GM18511 (cell line): Measurements from ENCODE around the gene ISY1.
"Not testable (repeated sequence)": the region's sequence is repeated elsewhere in the genome, so short reads cannot be mapped to it uniquely, and the experiment has no call there.

Experiments
- ATAC-seq: cut with Tn5 transposase; IDR thresholded peaks from one replicate; pipeline ENCODE4 v1.9.1; 2021; ENCODE audit warnings: mild to moderate bottlenecking, moderate library complexity; ENCODE audit not compliant: unreplicated experiment

Gene ISY1

GRCh38 chr3:129121016-129121791 lies 39.7 kb downstream of the ISY1 start:
- ATAC-seq: peak; percentile 5

DNA sequence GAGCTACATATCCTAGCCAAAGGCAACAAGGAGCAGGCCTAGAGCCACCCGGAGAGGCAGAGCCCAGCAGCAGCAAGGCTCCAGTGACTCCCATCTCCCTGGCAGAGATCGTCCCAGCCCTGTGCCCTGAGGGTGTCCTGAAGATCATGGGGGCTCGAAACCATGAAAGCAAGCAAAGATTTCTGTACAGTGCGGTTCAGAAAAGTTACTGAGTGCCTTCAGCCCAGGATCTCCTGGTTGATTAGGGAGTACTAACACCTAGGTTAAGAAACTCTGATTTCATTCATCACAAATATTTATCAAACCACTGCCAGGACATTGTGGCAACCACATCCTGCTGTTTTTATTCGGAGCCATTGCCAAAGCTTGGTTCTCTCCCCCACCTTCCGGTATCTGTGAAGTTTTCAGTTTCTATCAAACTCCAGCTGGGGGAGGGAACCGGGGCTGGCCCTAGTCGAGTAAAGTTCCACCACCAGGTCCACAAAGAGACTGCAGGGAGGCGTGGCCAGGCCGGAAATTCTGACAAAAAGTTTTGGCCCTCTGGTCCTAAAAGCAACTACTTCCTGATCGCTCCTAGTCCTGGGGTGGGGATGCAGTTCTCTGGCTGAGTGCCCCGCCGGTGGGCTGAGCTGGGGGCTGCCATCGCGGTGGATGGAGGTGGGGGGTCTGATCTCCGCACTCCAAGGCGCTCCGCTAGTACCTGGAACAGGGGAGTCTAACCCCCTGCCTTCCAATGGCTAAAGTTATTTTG lies 40.4 kb downstream of the ISY1 start:
- peak; percentile 81 for ATAC-seq

DNA sequence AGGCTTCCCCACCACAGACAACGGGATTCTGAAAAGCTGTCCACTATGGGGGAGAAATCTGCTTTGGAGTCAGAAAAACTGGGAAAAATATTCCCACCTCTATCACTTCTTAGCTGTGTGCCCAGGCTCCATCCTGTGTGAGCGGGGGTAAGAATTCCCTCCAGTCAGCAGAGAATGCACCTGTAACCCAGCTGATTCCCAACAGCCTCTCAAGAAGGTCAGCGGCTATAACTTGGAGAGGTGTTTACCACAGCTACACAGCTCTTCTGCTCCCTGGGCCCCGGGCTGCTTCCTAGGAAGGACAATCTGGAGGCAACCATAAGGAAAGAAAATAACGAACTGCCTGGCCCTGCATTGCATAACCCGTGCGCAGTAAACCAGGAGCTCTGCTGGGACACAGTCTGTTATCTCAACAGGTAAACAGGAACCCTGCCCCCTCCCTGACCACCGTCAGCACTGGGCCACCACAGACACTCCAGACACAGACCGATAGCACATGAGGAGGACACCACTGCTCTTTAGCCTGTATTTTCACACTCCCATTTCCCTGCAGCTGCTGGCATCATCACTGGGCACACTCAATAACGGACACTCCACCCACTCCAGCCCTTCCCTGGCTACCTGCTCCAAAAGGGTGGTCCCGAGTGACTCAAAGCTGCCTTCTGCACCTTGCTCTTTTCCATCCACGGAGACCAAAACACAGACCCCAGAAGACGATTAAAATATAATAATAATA lies 41.3 kb downstream of the ISY1 start:
- ATAC-seq: no peak

DNA sequence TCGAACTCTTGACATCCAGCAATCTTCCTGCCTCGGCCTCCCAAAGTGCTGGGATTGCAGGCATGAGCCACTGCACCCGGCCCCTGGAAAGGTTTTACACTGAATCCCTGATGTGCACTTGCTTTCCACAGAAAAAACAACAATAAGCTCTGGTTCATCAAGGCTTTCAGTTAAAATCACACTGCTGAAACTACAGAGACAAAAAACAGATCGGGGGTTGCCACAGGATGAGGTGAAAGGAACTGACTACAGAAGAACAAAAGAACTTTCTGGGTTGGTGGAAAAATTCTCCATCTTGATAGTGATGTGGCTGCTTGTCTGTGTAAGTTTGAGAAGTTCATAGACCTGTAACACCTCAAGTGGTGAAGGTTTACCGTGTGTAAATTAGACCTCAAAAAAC lies 42.1 kb downstream of the ISY1 start:
- ATAC-seq: no peak

- ATAC-seq: no peak
Measured at GRCh38 chr3:129117134-129117533, 43.7 kb downstream of the ISY1 start.

DNA sequence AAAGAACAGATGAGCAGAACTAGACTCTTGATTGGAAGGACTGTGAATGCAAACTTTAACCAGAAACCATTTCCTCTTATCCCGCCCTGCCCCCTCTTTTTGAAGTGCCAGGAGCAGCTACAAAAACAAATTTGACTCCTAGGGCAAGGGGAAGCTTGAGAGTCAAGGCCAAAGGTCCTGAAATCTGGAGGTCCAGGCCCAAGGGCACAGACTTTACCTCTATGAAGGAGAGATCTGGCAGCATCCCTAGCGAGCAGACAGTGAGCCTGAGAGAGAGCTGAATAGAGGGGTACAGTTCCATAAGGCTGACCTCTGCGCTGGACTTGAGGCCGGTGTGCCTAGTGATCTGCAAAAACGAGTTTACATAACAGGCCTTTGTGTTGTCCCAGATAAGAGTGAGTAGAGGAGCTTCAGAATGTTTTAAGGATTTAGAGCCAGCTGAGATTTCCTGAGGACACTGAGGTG lies 44.3 kb downstream of the ISY1 start:
- no peak for ATAC-seq

DNA sequence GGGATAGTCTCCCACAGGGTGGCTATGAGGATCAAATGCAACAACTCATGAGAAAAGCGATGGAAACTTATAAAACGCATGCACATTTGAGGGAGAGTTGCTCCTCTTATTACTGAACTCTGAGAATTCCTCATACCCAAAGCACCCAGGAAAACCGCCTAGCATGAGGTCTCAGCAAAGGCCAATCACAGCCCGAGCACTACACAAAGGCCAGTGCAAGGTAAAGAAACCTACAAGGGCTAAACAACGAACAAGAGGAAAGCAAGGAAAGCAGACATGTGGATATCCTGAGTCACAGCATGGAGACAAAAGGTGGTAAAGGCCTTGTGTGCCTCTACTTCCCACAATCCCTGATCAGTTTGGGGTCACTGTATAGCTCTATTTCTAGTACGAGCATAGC lies 46.4 kb downstream of the ISY1 start:
- ATAC-seq: no peak

DNA sequence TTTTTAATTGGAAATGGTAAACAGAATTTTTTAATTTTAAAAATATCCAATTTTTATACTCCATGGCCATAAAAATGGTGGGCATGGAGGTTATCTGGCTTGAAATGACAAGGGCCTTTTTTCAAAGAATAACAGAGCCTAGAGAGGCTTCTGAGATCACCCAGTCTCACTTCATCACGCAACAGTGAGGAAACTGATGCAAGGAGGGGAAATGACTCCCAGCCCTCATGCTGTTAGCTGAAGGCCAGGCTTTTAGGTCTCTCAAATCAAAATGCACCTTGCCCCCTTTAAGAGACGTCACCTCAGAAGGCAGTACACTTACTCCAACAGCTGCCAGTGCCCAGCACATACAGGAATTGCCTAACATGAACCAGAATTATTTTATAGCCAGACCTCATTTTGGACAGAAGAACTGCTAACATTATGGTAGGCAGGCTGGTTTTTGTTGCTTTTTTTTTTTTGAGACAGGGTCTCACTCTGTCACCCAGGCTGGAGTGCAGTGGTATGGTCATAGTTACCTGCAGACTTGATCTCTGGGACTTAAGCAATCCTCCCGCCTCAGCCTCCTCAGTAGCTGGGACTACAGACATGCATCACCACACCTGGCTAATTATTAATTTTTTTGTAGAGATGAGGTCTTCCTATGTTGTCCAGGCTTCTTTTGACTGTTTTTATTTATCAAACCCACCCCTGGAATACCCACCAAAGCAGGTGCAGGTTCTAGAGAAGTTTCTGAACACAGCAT lies 48.4 kb downstream of the ISY1 start:
- ATAC-seq: no peak

- ATAC-seq: not testable (repeated sequence)
Measured at GRCh38 chr3:129111076-129111780, 49.6 kb downstream of the ISY1 start.

GRCh38 chr3:129107793-129108192 lies 53.1 kb downstream of the ISY1 start:
- no peak for ATAC-seq

DNA sequence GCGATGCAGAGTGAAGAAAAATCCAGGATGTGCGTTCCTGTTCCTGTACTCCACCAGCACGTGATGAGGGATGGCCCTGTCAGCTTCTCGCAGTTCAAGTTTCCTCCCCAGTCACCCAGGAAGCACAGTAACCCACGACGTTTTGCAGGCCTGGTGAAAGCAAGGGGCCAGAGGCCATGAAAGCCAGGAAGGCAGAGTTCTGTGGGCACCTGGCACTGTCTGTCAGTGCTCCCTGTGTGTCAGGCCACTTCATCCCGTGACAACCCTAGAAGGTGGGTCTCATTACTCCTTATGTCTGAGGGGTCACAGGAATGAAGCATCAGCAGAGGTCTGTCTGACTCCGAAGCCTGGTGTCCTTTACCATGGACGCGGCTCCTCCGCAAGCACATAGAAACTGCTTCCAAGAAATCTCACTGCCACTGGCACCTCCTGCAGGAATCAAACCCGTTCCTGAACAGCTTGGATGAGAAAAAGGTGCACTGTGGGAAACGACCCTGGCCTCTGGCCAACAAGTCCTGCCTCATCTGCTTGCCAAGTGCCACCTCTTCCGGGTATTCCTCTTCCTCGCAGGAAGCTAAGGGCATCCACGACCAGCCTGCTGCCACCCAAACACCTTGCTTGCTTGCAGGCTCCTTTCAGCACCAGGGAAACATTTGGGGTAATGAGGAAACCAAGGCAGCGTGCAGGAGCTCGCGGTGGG lies 53.8 kb downstream of the ISY1 start:
- no peak for ATAC-seq

- no peak for ATAC-seq
Measured at GRCh38 chr3:129106320-129106719, 54.5 kb downstream of the ISY1 start.

DNA sequence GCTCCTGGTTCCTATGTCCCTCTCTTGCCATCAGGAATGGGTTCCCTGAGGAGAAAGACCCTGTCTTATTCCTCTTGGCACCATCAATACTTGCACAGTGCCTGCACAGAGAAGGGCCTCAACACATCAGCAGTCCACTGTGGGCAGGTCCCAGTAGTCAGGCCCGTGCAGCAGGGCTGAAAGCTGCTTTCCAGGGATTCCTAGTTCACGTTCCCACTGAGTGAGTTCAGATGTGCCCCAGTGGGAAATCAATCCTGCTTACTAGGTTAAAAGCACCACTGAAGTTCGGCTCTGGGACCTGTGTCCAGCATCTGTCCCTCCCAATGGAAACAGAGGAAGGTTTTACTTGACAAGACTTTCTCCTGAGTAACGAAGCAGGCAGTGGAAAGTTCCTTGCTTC lies 55.0 kb downstream of the ISY1 start:
- ATAC-seq: no peak

GRCh38 chr3:129104498-129105079 lies 56.3 kb downstream of the ISY1 start:
- no peak for ATAC-seq

DNA sequence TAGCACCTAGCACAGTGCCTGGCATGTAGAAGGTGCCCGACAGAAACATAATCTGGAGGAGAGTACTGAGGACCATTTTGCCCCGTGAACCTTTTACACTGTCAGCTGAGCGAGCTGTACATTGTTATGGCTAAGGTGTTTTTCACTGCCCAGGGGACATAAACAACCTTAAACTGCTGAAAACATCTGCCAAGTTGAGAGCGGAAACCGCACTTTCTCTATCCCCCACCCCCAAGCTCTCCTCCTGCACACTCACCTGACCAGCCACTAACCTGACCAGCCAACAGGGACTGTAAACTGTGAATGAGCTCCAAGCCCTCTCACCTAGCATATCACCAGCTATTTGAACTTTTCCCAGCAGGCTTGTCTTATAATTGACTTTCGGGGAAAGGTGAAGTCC lies 56.8 kb downstream of the ISY1 start:
- no peak for ATAC-seq

- ATAC-seq: no peak
Measured at GRCh38 chr3:129103296-129103695, 57.6 kb downstream of the ISY1 start.

- no peak for ATAC-seq
Measured at GRCh38 chr3:129101370-129102138, 59.3 kb downstream of the ISY1 start.

DNA sequence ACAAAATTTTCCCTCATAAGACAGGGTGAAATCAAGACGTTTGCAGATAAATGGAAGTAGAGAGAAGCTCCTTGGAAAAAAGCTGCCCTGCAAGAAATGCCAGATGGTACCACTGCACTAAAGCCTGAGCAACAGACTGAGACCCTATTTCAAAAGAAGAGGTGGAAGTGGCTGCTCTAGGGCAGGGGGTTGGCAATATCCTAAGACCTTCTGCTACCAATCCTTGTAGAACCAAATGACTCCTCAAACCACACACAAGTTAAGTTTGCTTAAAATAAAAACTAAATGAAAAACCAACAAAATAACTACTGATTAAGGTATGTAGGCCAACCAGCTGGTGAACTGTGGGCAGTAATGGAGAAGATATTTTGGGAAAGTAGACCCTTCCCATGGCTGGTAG lies 60.6 kb downstream of the ISY1 start:
- ATAC-seq: no peak

DNA sequence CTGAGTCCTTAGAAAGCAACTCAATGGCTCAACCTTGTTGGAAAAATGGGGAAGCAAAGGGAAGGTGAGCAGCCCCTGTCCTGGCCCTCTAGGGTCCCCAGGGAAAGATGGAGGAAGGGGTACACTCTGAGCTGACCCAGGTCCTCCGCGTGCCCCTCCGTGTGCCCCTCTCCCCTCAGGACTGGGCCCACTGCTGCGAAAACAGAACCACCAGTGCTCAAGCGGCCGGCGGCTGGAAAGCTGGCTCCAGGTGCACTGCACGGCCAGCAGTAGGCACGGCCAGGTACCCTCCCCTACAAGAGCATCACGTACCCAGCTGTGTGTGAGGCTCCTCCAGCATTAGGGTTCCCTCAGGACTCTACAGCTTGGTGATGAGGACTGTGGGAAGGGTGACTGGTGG lies 65.6 kb downstream of the ISY1 start:
- no peak for ATAC-seq
